GM15510 (cell line): Measurements from ENCODE around the gene HESX1.

ENCODE experiments used
- POLR2A ChIP-seq: IDR thresholded peaks from 3 replicates; pipeline ENCODE4 v1.6.1; 2011; ENCODE audit warnings: borderline replicate concordance; ENCODE audit not compliant: insufficient read length; ENCODE audit errors: extremely low read depth

The HESX1 gene

DNA sequence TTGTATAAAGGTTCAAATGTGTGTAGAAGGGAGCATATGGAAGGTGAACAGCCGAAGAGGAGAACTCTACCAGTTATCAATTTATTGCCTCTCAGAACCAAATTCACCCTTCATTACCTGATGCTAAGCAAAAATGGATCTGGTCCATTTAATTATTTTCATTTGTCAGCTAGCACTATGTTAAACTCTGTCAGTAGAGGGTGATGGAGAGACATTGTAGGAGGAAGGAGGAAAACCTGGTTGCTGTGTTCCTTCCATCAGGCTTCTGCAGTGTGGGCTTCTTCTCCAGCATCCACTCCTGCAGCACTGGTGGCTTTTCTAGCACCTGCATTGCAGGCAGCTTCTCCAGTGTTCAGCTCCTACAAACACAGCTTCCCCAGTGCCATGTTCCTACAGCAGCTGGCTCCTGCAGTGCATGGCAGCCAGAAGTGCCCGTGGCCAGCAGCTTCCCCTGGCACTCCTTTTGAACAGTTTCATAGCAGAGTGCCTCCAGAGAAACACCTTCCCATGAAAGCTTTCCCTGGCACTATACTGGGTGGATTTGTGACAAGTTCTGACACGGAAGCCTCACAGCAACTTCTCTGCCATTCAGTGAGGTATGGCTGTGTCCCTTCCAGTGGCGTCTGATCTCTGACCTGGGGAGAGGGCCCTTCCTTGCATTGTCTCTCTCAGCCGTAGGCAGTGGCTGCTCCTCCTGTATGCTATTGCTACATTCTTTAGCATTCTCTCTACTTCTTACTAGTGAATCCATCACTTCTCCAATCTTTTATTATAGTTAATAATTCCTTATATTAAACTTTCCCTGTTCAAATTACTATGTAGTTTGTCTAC is 20.0 kb downstream of the HESX1 start:
- TF ChIP-seq POLR2A = no peak

- TF ChIP-seq POLR2A = no peak
Observed at GRCh38 chr3:57176045-57176444, 23.7 kb downstream of the HESX1 start.

DNA sequence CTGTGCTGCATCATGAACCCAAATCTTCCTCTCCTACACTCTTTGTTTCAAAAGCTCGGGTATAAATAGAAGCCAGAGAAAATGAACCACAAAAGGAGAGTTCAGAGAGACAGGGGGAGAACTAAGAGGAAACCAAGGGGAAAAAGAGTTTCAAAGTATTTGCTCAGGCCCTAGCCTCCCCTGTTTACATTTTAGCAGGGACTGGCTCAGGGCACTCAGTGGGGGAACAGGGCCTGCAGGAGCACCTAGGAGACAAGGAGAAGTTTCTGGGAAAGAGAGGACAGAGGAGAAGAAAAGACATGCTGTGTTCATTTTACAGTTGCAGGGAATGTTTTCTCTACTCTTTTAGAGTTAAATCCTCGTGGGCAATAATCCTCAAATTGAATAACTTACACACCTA is 26.1 kb downstream of the HESX1 start:
- TF ChIP-seq POLR2A = no peak

DNA sequence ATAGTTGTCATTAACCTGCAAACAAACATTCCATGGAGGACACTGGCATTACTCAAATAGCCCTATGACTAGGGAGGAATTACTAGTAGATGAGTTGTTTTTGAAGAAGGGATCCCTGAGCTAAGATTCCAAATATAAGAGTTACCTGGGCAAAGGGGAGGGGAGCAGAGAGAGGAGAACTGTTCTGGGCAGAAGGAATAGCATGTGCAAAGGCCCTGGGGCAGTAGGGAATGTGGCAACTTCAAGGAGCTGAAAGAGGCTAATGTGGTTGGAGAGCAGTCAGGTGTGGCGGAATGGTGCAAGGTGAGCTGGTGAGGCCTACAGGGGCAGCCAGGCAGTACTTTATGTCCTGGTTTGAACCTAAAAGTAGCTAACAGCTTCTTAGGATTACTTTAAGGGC is 28.8 kb downstream of the HESX1 start:
- TF ChIP-seq POLR2A = no peak

- no peak for TF ChIP-seq POLR2A
Observed at GRCh38 chr3:57169872-57170623, 29.7 kb downstream of the HESX1 start.

GRCh38 chr3:57169108-57169507 is 30.7 kb downstream of the HESX1 start:
- TF ChIP-seq POLR2A = no peak

DNA sequence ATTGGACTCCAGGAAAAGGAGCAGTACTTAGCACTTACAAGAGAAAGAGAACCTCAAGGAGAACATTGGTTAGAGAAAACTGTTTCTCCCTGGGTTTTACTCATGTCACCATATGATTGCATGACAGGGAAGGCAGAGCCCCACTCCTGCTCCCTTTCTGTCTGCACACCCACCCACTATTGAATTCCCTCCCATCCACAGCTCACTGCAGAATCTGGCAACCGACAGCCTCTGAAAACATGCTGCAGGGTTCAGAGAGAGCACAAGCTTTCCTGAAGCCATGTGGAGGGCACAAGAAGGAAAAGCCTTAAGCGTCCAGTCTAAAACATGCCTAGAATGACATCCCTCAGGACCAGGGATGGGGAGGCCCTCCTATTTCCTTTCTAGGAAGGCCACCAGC is 31.6 kb downstream of the HESX1 start:
- TF ChIP-seq POLR2A = no peak

DNA sequence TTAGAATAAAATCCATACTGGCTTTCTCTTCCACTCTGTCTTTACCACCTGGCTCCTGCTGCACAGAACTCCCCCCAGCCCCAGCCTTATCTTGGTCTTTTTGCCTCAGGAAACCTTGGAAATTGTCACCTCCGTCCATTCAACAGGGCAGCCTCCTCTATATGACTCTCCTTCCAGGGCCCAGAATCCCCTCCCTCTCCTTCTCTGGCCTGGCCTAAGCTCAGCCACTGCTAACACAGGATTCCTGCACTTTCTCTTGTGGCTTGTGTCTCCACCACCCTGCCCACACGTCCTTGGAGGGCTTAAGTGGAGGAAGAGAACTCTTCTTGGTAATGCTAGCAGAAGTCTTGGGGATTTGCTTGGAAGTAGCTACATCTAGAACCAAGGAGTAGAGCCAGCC is 33.1 kb downstream of the HESX1 start:
- TF ChIP-seq POLR2A = no peak

GRCh38 chr3:57165641-57166040 is 34.1 kb downstream of the HESX1 start:
- no peak for TF ChIP-seq POLR2A

DNA sequence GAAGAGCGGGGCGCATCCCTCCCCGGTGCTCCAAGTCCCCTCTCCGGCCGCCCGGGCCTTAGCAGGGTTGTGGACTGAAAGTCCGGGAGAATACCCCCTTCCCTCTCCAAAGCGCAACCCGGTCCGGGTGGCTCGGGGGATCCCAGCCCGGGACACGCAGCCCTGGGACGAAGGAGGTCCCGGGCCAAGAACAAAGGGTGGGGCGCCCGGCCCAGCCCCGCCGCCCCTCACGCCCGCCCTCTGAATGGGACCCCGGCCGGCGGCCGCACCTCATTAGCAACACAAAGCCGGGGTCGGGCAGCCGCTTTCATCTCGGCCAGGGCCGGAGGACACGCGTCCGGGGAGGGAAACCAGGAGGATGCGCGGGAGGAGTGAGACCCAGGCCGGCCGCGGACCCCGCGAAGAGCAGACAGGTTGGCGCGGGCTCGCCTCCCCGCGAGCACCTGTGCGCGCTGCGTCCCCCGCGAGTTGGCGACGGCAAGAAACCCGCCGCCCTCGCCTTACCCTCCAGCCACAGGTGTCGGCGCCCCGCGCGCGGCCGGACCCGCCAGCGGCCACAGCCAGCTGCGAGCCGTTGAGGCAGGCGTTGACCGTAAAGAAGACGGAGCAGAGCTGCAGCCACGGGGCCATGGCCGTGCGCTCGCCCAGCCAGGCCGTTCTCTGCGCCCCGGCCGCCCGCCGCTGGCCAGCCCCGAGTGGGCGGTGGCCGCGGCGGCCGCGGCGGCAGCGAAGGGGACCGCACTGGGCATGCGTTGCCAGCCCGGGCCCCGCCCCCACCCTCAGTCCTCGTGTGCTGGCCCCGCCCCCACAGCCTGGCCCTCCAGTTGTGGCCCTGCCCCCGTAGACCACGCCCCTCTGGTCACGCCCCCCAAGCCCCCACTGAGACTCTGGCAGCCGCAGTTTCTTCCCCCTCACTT is 34.9 kb downstream of the HESX1 start, which contains the start of gene IL17RD:
IL17RD (minus strand) TSS at position 697 of the 917 bp plus-strand sequence; CDS start at position 630, 67 bp downstream.
- no peak for TF ChIP-seq POLR2A

DNA sequence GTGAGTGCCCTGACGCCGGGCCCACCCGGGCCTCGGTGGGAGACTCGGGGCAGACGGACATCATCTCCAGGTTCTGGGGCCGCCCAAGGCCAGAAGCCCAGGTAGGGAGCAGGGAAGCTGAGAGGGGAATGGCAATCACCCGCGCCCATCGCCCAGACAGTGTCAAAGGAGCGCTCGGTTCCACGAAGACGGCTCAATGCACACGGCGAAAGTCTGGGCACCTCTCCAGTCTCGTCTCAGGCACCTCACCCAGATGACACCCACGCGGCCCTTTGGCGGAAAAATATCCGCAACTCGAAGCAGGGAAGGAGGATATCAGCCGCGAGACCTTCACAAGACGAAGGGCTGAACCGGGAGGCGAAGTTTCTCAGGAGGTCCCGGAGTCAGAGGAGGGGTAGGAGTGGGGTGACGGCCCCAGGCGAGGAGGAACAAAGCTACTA is 35.5 kb downstream of the HESX1 start:
- no peak for TF ChIP-seq POLR2A

DNA sequence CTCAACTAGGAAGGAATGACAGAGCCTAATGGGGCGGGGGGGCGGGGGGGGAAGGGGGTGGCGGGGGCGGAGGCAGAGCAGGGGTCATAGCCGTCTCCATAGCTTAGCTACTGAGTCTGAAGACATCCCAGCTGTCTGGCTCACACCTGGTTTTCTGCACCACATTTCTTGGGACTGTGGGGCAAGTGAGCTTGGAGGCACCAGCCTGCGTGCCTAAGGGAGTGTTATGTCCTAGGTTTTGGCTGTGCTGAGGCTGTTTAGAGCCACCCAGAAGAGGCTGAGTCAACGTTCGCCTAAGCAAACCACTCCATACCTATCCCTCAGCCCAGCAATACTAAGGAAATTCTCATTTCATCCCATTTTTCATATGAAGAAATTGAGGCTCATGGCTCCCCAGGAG is 36.0 kb downstream of the HESX1 start:
- TF ChIP-seq POLR2A = no peak

- no peak for TF ChIP-seq POLR2A
Observed at GRCh38 chr3:57161915-57162314, 37.9 kb downstream of the HESX1 start.

- no peak for TF ChIP-seq POLR2A
Observed at GRCh38 chr3:57160765-57161538, 38.8 kb downstream of the HESX1 start.
